ENCODE data around the gene PRR20G. TPM values are rescaled to one million over a fixed set of nuclear protein-coding genes. Genes with fewer than 3 reads are reported as not detected.

PRR20G gene
- total and polyA plus RNA-seq, 5 donors = not detected

- no peak overlapping the region for H3K27ac ChIP-seq (ENCODE audit: low read length)
- H3K9me3 ChIP-seq (ENCODE audit: control insufficient read depth, low read length) = no peaks in the 10 kb centered on the region
- H3K4me1 ChIP-seq (ENCODE audit: control insufficient read depth, insufficient read depth, low read length) = no peaks in the 10 kb centered on the region
- no peak overlapping the region for H3K4me3 ChIP-seq (ENCODE audit: low read length)
- no peak for ATAC-seq
- H3K27me3 ChIP-seq (ENCODE audit: control insufficient read depth, insufficient read depth) = no peaks in the 10 kb centered on the region
- intact Hi-C loops (cut with DNase I) = no loop called here
- 74% methylated on average over 9 of the region's 9 CpGs for WGBS
- no peak for DNase-seq
Measured at GRCh38 chr3:127254730-127255129, 33.1 kb downstream of the PRR20G start.

- Histone ChIP-seq H3K4me3 (ENCODE audit: low read length) (no peak overlapping the region), H3K9me3 (ENCODE audit: control insufficient read depth, low read length) (no peaks in the 10 kb centered on the region), H3K27me3 (ENCODE audit: control insufficient read depth, insufficient read depth) (no peaks in the 10 kb centered on the region), H3K4me1 (ENCODE audit: control insufficient read depth, insufficient read depth, low read length) (no peaks in the 10 kb centered on the region), H3K27ac (ENCODE audit: low read length) (no peak overlapping the region)
- DNase-seq (no peak), ATAC-seq (no peak)
- intact Hi-C loops (cut with DNase I) = no loop called here
- 55% methylated on average over 10 of the region's 10 CpGs for WGBS
Measured at GRCh38 chr3:127254033-127254644, 33.7 kb downstream of the PRR20G start.

GRCh38 chr3:127253491-127253890 lies 34.4 kb downstream of the PRR20G start:
- no peak for ATAC-seq
- intact Hi-C loops (cut with DNase I) = no loop called here
- Histone ChIP-seq H3K9me3 (ENCODE audit: control insufficient read depth, low read length) (no peaks in the 10 kb centered on the region), H3K4me3 (ENCODE audit: low read length) (no peak overlapping the region), H3K4me1 (ENCODE audit: control insufficient read depth, insufficient read depth, low read length) (no peaks in the 10 kb centered on the region), H3K27ac (ENCODE audit: low read length) (no peak overlapping the region), H3K27me3 (ENCODE audit: control insufficient read depth, insufficient read depth) (no peaks in the 10 kb centered on the region)
- 83% methylated on average over 7 of the region's 7 CpGs for WGBS
- no peak for DNase-seq

GRCh38 chr3:127252446-127252845 lies 35.4 kb downstream of the PRR20G start:
- H3K4me1 ChIP-seq (ENCODE audit: control insufficient read depth, insufficient read depth, low read length) = no peaks in the 10 kb centered on the region
- H3K4me3 ChIP-seq (ENCODE audit: low read length) = no peak overlapping the region
- no peak for ATAC-seq
- 40% methylated on average over 2 of the region's 2 CpGs for WGBS
- H3K27ac ChIP-seq (ENCODE audit: low read length) = no peak overlapping the region
- DNase-seq = no peak
- intact Hi-C loops (cut with DNase I) = no loop called here
- peaks cover 2% of the 10 kb centered on the region for H3K9me3 ChIP-seq (ENCODE audit: control insufficient read depth, low read length)
- H3K27me3 ChIP-seq (ENCODE audit: control insufficient read depth, insufficient read depth) = no peaks in the 10 kb centered on the region

GRCh38 chr3:127250032-127250431 lies 37.8 kb downstream of the PRR20G start:
- Histone ChIP-seq H3K4me1 (ENCODE audit: control insufficient read depth, insufficient read depth, low read length) (no peaks in the 10 kb centered on the region), H3K9me3 (ENCODE audit: control insufficient read depth, low read length) (peaks cover 4% of the 10 kb centered on the region), H3K4me3 (ENCODE audit: low read length) (no peak overlapping the region), H3K27ac (ENCODE audit: low read length) (no peak overlapping the region), H3K27me3 (ENCODE audit: control insufficient read depth, insufficient read depth) (no peaks in the 10 kb centered on the region)
- WGBS = 18% methylated on average over 1 of the region's 1 CpG
- intact Hi-C loops (cut with DNase I) = no loop called here
- no peak for DNase-seq
- ATAC-seq = no peak

- 64% methylated on average over 1 of the region's 1 CpG for WGBS
- intact Hi-C loops (cut with DNase I) = no loop called here
Measured at GRCh38 chr3:127247292-127247691, 40.6 kb downstream of the PRR20G start.

GRCh38 chr3:127238602-127239001 lies 49.2 kb downstream of the PRR20G start:
- H3K4me3 ChIP-seq (ENCODE audit: low read length) = no peak overlapping the region
- intact Hi-C loops (cut with DNase I) = no loop called here
- H3K4me1 ChIP-seq (ENCODE audit: control insufficient read depth, insufficient read depth, low read length) = no peaks in the 10 kb centered on the region
- ATAC-seq (no peak), DNase-seq (no peak)
- peaks cover 4% of the 10 kb centered on the region for H3K27me3 ChIP-seq (ENCODE audit: control insufficient read depth, insufficient read depth)
- WGBS = 66% methylated on average over 2 of the region's 2 CpGs
- H3K9me3 ChIP-seq (ENCODE audit: control insufficient read depth, low read length) = no peaks in the 10 kb centered on the region
- no peak overlapping the region for H3K27ac ChIP-seq (ENCODE audit: low read length)

More at GRCh38 chr3:127247292-127247691, 40.6 kb downstream of the PRR20G start:
- ATAC-seq (no peak), DNase-seq (no peak)
- Histone ChIP-seq H3K27ac (ENCODE audit: low read length) (no peak overlapping the region), H3K27me3 (ENCODE audit: control insufficient read depth, insufficient read depth) (no peaks in the 10 kb centered on the region), H3K4me1 (ENCODE audit: control insufficient read depth, insufficient read depth, low read length) (no peaks in the 10 kb centered on the region), H3K4me3 (ENCODE audit: low read length) (no peak overlapping the region), H3K9me3 (ENCODE audit: control insufficient read depth, low read length) (peaks cover 4% of the 10 kb centered on the region)

- ATAC-seq (no peak), DNase-seq (no peak)
- Histone ChIP-seq H3K4me3 (ENCODE audit: low read length) (no peak overlapping the region), H3K4me1 (ENCODE audit: control insufficient read depth, insufficient read depth, low read length) (no peaks in the 10 kb centered on the region), H3K27me3 (ENCODE audit: control insufficient read depth, insufficient read depth) (peaks cover 4% of the 10 kb centered on the region), H3K27ac (ENCODE audit: low read length) (no peak overlapping the region), H3K9me3 (ENCODE audit: control insufficient read depth, low read length) (no peaks in the 10 kb centered on the region)
- 51% methylated on average over 3 of the region's 3 CpGs for WGBS
- intact Hi-C loops (cut with DNase I) = no loop called here
Measured at GRCh38 chr3:127237835-127238234, 50.0 kb downstream of the PRR20G start.

GRCh38 chr3:127235706-127236105 lies 52.1 kb downstream of the PRR20G start:
- Histone ChIP-seq H3K9me3 (ENCODE audit: control insufficient read depth, low read length) (no peaks in the 10 kb centered on the region), H3K27ac (ENCODE audit: low read length) (no peak overlapping the region), H3K27me3 (ENCODE audit: control insufficient read depth, insufficient read depth) (no peaks in the 10 kb centered on the region), H3K4me3 (ENCODE audit: low read length) (no peak overlapping the region), H3K4me1 (ENCODE audit: control insufficient read depth, insufficient read depth, low read length) (no peaks in the 10 kb centered on the region)
- DNase-seq (no peak), ATAC-seq (no peak)
- WGBS = 61% methylated on average over 3 of the region's 3 CpGs
- intact Hi-C loops (cut with DNase I) = no loop called here

- no peaks in the 10 kb centered on the region for H3K4me1 ChIP-seq (ENCODE audit: control insufficient read depth, insufficient read depth, low read length)
- ATAC-seq (no peak), DNase-seq (no peak)
- no peak overlapping the region for H3K4me3 ChIP-seq (ENCODE audit: low read length)
- no peaks in the 10 kb centered on the region for H3K27me3 ChIP-seq (ENCODE audit: control insufficient read depth, insufficient read depth)
- intact Hi-C loops (cut with DNase I) = no loop called here
- H3K9me3 ChIP-seq (ENCODE audit: control insufficient read depth, low read length) = no peaks in the 10 kb centered on the region
- H3K27ac ChIP-seq (ENCODE audit: low read length) = no peak overlapping the region
Measured at GRCh38 chr3:127234778-127235177, 53.1 kb downstream of the PRR20G start.
